ENCODE results near the gene SMC4.

DNA sequence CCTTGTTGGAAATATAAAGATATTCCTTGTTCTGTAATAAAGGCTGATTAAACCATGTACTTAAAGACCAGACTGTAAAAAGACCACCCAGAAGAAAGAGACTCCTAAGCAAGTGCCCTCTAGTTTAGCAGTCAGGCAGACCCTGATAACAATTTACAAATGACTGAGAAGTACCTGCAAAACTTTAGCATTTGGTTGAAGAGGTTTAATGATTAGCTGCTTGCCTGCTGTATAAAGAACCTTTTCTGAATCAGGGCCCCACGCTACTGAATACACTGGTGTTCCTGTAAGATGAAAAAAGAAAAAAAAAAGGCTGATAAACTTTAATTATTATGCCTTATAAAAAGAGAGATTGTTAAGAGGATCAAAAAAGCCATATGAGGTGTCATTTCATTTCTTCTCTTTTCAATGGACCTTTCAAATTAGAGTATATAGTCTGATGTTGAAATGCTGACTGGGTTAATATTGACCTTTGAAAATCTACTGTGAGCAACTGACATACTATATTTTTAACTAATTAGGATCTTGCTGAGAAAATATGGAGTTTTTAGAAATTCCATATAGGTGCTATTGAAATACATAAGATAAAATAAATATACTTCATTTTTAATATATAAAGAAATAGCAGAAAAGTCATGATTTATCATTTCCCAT lies 33.5 kb upstream of the SMC4 start:
- TF ChIP-seq CTCF (IDR thresholded peaks at IDR 0.05) (no peak), POLR2A (IDR thresholded peaks at IDR 0.05) (no peak)

Data from thyroid gland (tissue), 4 donors.